ENCODE data around the gene APOBEC3A.

APOBEC3A gene

DNA sequence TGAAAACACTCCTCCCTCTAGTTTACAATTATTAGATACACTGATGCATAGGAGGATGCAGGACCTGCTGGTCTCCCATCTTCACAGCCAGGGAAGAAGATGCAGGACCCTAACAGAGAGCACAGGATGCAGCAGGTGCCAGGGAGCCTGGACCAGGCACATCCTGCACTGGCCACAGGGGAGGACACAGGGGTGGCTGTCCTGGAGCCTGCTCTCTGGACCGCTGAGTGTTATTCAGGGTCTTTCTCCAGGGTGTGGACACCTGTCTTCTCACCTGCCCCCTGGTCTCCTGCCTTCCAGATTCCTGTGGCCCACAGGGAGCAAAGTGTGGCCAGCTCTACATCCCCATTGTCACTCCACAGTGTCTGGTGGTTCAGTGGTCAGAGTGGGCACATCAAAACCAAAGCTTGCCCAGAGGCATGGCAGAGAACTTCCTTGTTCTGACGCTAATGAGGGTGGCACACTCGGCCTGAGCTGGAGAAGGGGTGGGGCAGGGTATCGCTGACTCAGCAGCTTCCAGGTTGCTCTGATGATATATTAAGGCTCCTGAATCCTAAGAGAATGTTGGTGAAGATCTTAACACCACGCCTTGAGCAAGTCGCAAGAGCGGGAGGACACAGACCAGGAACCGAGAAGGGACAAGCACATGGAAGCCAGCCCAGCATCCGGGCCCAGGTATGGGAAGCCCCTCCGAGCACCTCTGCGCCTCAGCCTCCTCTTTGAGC, at the start of gene APOBEC3A:
APOBEC3A (plus strand) TSS at position 564 of the 725 bp plus-strand sequence; CDS start at position 647, 83 bp downstream.
- no peak for DNase-seq (ENCODE audit: extremely low read depth in 1 of 2, low read depth in 1 of 2)

GRCh38 chr22:38907767-38908166, 49.6 kb upstream of the APOBEC3A start:
- no peak for DNase-seq (ENCODE audit: extremely low read depth in 1 of 2, low read depth in 1 of 2)

DNA sequence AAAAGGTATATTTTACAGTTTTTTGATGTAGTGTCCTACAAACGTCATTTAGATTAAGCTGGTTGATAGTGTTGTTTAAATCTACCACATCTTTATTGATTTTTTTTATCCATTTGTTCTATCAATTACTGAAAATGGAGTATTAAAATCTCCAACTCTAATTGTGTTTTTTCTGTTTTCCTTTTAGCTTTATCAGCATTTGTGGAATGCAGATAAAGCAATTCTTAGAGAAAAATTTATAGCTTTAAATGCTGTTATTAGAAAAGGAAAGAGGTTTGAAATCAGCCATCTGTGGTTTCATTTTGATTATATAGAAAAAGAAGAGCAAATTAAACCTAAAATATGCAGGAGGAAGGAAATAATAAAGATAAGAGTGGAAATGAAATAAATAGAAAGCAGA, 46.0 kb upstream of the APOBEC3A start:
- DNase-seq (ENCODE audit: extremely low read depth in 1 of 2, low read depth in 1 of 2) = no peak

DNA sequence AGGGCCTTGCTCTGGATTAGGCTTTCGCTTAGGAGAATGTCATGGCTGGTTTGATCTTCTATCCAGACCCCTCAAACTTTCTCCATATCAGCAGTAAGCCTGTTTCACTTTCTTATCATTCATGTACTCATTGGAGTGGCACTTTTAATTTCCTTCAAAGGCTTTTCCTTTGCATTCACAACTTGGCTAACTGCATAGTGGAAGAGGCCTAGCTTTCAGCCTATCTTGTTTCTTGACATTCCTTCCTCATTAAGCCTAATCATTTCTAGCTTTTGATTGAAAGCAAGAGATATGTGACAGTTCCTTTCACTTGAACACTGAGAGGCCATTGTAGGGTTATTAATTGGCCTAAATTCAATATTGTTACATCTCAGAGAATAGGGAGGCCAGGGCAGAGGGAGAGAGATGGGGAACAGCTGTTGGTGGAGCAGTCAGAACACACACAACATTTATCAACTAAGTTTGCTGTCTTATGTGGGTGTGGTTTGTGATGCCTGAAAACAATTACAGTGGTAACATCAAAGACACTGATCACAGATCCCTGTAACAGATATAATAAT, 37.7 kb upstream of the APOBEC3A start:
- no peak for DNase-seq (ENCODE audit: extremely low read depth in 1 of 2, low read depth in 1 of 2)

GRCh38 chr22:38921120-38921519, 36.3 kb upstream of the APOBEC3A start:
- no peak for DNase-seq (ENCODE audit: extremely low read depth in 1 of 2, low read depth in 1 of 2)

GRCh38 chr22:38921806-38922205, 35.6 kb upstream of the APOBEC3A start:
- no peak for DNase-seq (ENCODE audit: extremely low read depth in 1 of 2, low read depth in 1 of 2)

DNA sequence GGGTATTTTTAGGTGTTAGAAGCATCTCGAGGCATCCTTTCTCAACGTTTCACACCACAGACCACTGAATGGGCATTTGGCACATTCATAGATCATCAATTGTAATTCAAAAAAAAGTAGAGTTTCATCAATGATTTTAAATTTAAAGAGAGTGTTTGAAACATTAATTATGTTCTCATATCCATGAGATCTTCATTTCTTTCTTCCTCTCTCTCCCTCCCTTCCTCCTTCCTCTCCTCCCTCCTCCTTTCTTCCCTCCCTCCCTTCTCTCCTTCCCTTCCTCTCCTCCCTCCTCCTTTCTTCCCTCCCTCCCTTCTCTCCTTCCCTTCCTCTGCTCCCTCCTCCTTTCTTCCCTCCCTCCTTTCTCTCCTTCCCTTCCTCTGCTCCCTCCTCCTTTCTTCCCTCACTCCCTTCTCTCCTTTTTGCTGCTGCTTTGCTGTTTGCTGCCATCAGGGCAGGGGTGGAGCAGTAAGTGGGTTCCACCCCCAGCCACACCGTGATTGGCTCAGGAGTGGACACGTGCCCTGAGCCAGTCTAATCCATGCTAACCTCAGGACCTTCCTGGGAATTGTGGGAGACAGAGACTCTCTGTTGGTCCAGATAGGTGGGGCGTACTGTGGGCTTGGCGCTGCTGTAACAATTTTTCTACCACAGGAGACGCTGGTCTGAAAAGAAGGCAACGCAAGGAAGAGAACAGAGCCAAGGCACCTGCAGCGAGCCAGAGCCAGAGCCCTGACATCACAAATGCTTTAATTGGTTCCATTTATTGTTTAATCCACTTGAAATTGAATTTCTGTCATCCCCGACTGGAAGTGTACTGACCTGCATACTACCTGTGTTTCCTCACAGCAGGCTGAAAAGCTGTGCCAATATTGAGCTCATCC, 33.7 kb upstream of the APOBEC3A start:
- DNase-seq (ENCODE audit: extremely low read depth in 1 of 2, low read depth in 1 of 2) = no peak

DNA sequence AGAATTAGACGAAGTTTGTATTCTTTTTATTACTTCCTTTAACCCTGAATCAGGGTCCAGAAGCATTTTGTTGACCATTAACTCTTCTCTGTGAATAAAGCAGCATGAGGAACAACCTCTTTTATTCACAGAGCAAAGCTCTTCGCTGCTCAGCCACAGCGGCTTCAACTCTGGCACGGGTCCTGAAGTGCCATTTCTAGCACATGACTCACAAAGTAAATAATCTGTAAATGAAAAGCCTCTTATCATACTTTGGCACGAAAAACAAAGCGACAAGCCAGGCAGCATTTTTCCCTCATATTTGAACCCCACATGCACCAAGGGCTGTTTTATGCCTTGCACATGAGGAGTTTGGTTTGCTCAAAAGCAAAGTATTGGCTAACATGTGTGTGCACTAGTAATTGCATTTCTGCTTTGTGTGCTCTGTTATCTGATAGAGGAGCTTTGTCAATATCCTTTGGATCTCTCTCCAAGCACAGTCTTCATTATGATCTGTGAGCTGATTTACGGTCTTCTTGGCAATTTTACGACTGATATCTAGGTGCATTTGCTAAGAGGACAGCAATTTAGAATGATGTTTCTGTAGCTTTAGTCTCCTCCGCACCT, 33.0 kb upstream of the APOBEC3A start:
- DNase-seq (ENCODE audit: extremely low read depth in 1 of 2, low read depth in 1 of 2) = no peak

- DNase-seq (ENCODE audit: extremely low read depth in 1 of 2, low read depth in 1 of 2) = no peak
Observed at GRCh38 chr22:38925571-38926041, 31.8 kb upstream of the APOBEC3A start.

GRCh38 chr22:38927033-38927781, 30.2 kb upstream of the APOBEC3A start:
- DNase-seq (ENCODE audit: extremely low read depth in 1 of 2, low read depth in 1 of 2) = peak in 1 of 2 donors; percentile 42

DNA sequence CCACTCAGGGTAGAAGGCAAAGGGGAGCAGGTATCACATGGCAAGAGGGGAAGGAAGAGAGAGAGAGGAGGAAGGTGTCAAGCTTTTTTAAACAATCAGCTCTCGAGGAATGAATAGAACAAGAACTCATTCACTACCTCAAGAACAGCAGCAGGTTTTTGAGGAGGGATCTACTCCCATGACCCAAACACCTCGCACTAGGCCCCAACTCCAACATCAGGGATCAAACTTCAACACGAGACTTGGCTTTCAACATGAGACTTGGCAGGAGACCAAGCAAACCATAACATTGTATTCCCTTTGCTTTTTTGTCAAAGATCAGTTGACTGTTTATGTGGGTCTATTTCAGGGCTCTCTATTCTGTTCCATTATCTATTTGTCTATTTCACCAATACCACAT, 26.9 kb upstream of the APOBEC3A start:
- DNase-seq (ENCODE audit: extremely low read depth in 1 of 2, low read depth in 1 of 2) = no peak

DNA sequence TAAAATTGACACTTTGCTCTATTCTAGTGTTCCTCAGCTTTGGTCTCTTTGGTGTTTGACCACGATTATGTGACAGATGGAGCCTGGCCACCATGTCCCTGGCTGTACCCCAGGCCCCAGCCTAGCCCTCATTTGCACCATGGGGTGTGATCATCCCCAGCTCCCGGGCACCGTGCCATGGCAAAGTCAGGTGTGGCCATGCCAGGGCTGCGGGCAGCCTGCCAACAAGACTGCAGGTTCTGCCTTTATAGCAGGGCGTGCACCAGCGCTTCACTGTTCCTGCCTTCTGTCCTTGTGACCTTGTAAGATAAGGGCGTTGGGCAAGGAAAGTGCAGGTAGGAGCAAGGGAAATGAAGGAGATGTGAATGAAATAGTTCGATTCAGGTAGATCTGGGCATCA, 22.4 kb upstream of the APOBEC3A start:
- DNase-seq (ENCODE audit: extremely low read depth in 1 of 2, low read depth in 1 of 2) = no peak

DNA sequence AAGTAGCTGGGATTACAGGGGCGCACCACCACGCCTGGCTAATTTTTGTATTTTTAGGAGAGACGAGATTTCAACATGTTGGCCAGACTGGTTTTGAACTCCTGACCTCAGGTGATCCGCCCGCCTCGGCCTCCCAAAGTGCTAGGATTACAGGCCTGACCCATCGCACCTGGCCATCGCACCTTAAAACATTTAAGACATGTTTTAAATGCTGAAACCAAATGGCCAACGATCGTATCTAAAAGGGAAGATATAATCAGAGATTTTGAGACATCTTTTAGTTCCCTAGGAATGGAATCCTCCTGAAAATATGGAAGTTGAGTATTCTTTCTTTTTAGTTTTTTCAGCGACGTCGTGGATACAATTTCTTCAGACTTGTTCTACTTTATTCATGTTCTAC, 21.8 kb upstream of the APOBEC3A start:
- DNase-seq (ENCODE audit: extremely low read depth in 1 of 2, low read depth in 1 of 2) = no peak

- DNase-seq (ENCODE audit: extremely low read depth in 1 of 2, low read depth in 1 of 2) = no peak
Observed at GRCh38 chr22:38936562-38936961, 20.8 kb upstream of the APOBEC3A start.

GRCh38 chr22:38937036-38937435, 20.4 kb upstream of the APOBEC3A start:
- DNase-seq (ENCODE audit: extremely low read depth in 1 of 2, low read depth in 1 of 2) = no peak

GRCh38 chr22:38937541-38937940, 19.9 kb upstream of the APOBEC3A start:
- DNase-seq (ENCODE audit: extremely low read depth in 1 of 2, low read depth in 1 of 2) = no peak

DNA sequence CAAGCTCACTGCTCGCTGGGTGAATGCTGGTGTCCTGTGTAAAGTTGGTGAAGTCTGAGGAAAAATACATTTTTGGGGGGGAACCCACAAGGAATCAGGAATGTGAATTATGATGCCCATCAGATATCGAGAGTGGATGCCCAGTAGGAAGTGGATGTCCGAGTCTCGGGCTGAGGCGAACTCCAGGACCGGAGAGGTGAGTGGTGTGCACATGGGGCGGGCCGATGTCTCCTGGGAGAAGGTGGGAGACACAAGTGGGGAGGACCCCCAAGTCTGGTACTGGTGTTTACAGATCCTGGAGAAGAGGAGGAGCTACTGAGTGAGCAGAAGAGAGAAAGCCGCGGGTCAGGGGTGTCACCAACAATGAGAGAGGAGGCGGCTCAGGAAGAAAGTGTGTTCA, 19.2 kb upstream of the APOBEC3A start:
- no peak for DNase-seq (ENCODE audit: extremely low read depth in 1 of 2, low read depth in 1 of 2)

- DNase-seq (ENCODE audit: extremely low read depth in 1 of 2, low read depth in 1 of 2) = no peak
Observed at GRCh38 chr22:38938925-38939324, 18.5 kb upstream of the APOBEC3A start.

DNA sequence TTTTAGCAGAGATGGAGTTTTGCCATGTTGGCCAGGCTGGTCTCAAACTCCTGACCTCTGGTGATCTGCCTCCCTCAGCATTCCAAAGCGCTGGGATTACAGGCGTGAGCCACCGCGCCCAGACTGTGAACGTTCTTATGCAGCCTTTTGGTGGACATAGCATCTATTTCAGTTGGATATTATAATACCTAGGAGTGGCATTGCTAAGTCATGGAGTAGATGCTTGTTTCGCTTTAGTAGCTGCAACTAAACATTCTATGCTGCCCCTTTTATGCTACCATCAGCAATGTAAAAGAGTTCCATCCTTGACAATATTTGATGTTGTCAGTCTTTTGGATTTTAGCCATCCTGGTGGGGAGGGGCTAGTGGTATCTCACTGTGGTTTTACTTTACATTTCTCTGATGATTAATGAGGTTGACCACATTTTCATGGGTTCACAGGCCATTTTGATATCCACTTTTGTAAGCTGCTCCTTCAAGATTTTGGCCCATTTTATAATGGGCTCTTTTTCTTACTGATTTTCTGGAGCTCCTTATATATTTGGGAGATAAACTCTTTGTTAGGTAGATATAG, 16.5 kb upstream of the APOBEC3A start:
- DNase-seq (ENCODE audit: extremely low read depth in 1 of 2, low read depth in 1 of 2) = no peak

- DNase-seq (ENCODE audit: extremely low read depth in 1 of 2, low read depth in 1 of 2) = peak; percentile 59 to 84
Observed at GRCh38 chr22:38941488-38941987, 15.9 kb upstream of the APOBEC3A start.

All from stimulated activated CD8-positive, alpha-beta memory T cell treated with anti-CD3 and anti-CD28 coated beads, Interleukin-7, amount 100 ng/mL, for 48 hours (primary cell).